ENCODE data around the gene IFNGR2.
A peak's percentile ranks its signal among the peaks of the same experiment; 100 is the strongest.
"Not testable (repeated sequence)": the region's sequence is repeated elsewhere in the genome, so short reads cannot be mapped to it uniquely, and the experiment has no call there.

Gene IFNGR2

GRCh38 chr21:33380483-33380998 lies 22.7 kb upstream of the IFNGR2 start:
- no peak overlapping the region for H2AFZ ChIP-seq (ENCODE audit: low read depth, low read length)
- DNase-seq: peak; percentile 65
- H3K27ac ChIP-seq (ENCODE audit: low read length): no peak overlapping the region

GRCh38 chr21:33381381-33381780 lies 21.8 kb upstream of the IFNGR2 start:
- H3K27ac ChIP-seq (ENCODE audit: low read length); H3K79me2 ChIP-seq (ENCODE audit: insufficient read depth, low read length); H3K36me3 ChIP-seq (ENCODE audit: insufficient read depth, low read length); H2AFZ ChIP-seq (ENCODE audit: low read depth, low read length); H3K9me3 ChIP-seq (ENCODE audit: insufficient read depth, low read length, severe bottlenecking); ATAC-seq (ENCODE audit: insufficient read depth, low read depth); DNase-seq; H3K4me3 ChIP-seq (ENCODE audit: low read depth in 1 of 2, low read length in 2 of 2); H3K4me2 ChIP-seq (ENCODE audit: insufficient read depth, low read length); H3K9ac ChIP-seq (ENCODE audit: low read depth, low read length); H4K20me1 ChIP-seq (ENCODE audit: insufficient read depth, low read length); H3K27me3 ChIP-seq (ENCODE audit: insufficient read depth, low read length, poor library complexity): not testable (repeated sequence)
- H3K4me1 ChIP-seq (ENCODE audit: insufficient read depth, low read length): peaks cover 33% of the 10 kb centered on the region

More at GRCh38 chr21:33380483-33380998, 22.7 kb upstream of the IFNGR2 start:
- Histone ChIP-seq H3K4me1 (ENCODE audit: insufficient read depth, low read length) (peaks cover 33% of the 10 kb centered on the region), H3K9me3 (ENCODE audit: insufficient read depth, low read length, severe bottlenecking) (no peaks in the 10 kb centered on the region), H3K4me2 (ENCODE audit: insufficient read depth, low read length) (no peak overlapping the region), H3K4me3 (ENCODE audit: low read depth in 1 of 2, low read length in 2 of 2) (no peak overlapping the region), H3K36me3 (ENCODE audit: insufficient read depth, low read length) (no peaks in the 10 kb centered on the region), H4K20me1 (ENCODE audit: insufficient read depth, low read length) (no peaks in the 10 kb centered on the region), H3K27me3 (ENCODE audit: insufficient read depth, low read length, poor library complexity) (no peaks in the 10 kb centered on the region), H3K79me2 (ENCODE audit: insufficient read depth, low read length) (no peaks in the 10 kb centered on the region), H3K9ac (ENCODE audit: low read depth, low read length) (no peak overlapping the region)
- TF ChIP-seq EZH2 (IDR thresholded peaks at IDR 0.05; ENCODE audit: borderline replicate concordance, low read depth, low read length, severe bottlenecking) (no peak), CTCF (IDR thresholded peaks at IDR 0.05; ENCODE audit: borderline replicate concordance, extremely low read depth, low read length, poor library complexity, severe bottlenecking) (no peak)
- ATAC-seq (ENCODE audit: insufficient read depth, low read depth): peak; percentile 67

GRCh38 chr21:33383056-33383888 lies 19.9 kb upstream of the IFNGR2 start:
- no peaks in the 10 kb centered on the region for H3K36me3 ChIP-seq (ENCODE audit: insufficient read depth, low read length)
- ATAC-seq (ENCODE audit: insufficient read depth, low read depth) (peak; percentile 74), DNase-seq (peak; percentile 60)
- no peaks in the 10 kb centered on the region for H3K9me3 ChIP-seq (ENCODE audit: insufficient read depth, low read length, severe bottlenecking)
- no peaks in the 10 kb centered on the region for H3K27me3 ChIP-seq (ENCODE audit: insufficient read depth, low read length, poor library complexity)
- H3K9ac ChIP-seq (ENCODE audit: low read depth, low read length): peak overlapping the region; percentile 46
- H3K79me2 ChIP-seq (ENCODE audit: insufficient read depth, low read length): no peaks in the 10 kb centered on the region
- no peaks in the 10 kb centered on the region for H4K20me1 ChIP-seq (ENCODE audit: insufficient read depth, low read length)
- H3K27ac ChIP-seq (ENCODE audit: low read length): peak overlapping the region; percentile 42
- peaks cover 33% of the 10 kb centered on the region for H3K4me1 ChIP-seq (ENCODE audit: insufficient read depth, low read length)
- no peak for TF ChIP-seq EZH2 (IDR thresholded peaks at IDR 0.05; ENCODE audit: borderline replicate concordance, low read depth, low read length, severe bottlenecking)
- no peak for TF ChIP-seq CTCF (IDR thresholded peaks at IDR 0.05; ENCODE audit: borderline replicate concordance, extremely low read depth, low read length, poor library complexity, severe bottlenecking)
- peak overlapping the region; percentile 63 for H2AFZ ChIP-seq (ENCODE audit: low read depth, low read length)
- H3K4me3 ChIP-seq (ENCODE audit: low read depth in 1 of 2, low read length in 2 of 2): peak overlapping the region in 1 of 2 experiments; percentile 52; a peak in 3 of 4 replicates
- peak overlapping the region; percentile 70 for H3K4me2 ChIP-seq (ENCODE audit: insufficient read depth, low read length)

GRCh38 chr21:33384841-33385331 lies 18.3 kb upstream of the IFNGR2 start:
- H3K4me3 ChIP-seq (ENCODE audit: low read depth in 1 of 2, low read length in 2 of 2): no peak overlapping the region
- H2AFZ ChIP-seq (ENCODE audit: low read depth, low read length): no peak overlapping the region
- H3K27me3 ChIP-seq (ENCODE audit: insufficient read depth, low read length, poor library complexity): no peaks in the 10 kb centered on the region
- H3K4me2 ChIP-seq (ENCODE audit: insufficient read depth, low read length): no peak overlapping the region
- no peaks in the 10 kb centered on the region for H3K36me3 ChIP-seq (ENCODE audit: insufficient read depth, low read length)
- no peak overlapping the region for H3K9ac ChIP-seq (ENCODE audit: low read depth, low read length)
- ATAC-seq (ENCODE audit: insufficient read depth, low read depth): peak; percentile 47
- no peaks in the 10 kb centered on the region for H3K9me3 ChIP-seq (ENCODE audit: insufficient read depth, low read length, severe bottlenecking)
- H3K4me1 ChIP-seq (ENCODE audit: insufficient read depth, low read length): peaks cover 33% of the 10 kb centered on the region
- TF ChIP-seq CTCF (IDR thresholded peaks at IDR 0.05; ENCODE audit: borderline replicate concordance, extremely low read depth, low read length, poor library complexity, severe bottlenecking) (no peak), EZH2 (IDR thresholded peaks at IDR 0.05; ENCODE audit: borderline replicate concordance, low read depth, low read length, severe bottlenecking) (no peak)
- H3K79me2 ChIP-seq (ENCODE audit: insufficient read depth, low read length): no peaks in the 10 kb centered on the region
- DNase-seq: no peak
- H3K27ac ChIP-seq (ENCODE audit: low read length): no peak overlapping the region
- H4K20me1 ChIP-seq (ENCODE audit: insufficient read depth, low read length): no peaks in the 10 kb centered on the region

Data from DND-41 (cell line).